HEK293 (cell line): ENCODE measurements around the gene MAP3K8.

Experiments
- CTCF ChIA-PET: fragments of 350-600 bp; formaldehyde crosslinking; extraction: SDS; loops from one replicate; lab custom pipeline; 2021; ENCODE audit warnings: antibody characterized with exemption; lab: Yijun Ruan, JAX
- POLR2A ChIA-PET: fragments of 300-600 bp; formaldehyde crosslinking; extraction: SDS; loops from one replicate; lab custom pipeline; 2020; ENCODE audit warnings: antibody characterized with exemption, inconsistent platforms; lab: Yijun Ruan, JAX
- H3K27ac ChIP-seq: fragments of 200-500 bp; sonication (Bioruptor generic); 2 replicates; pipeline ENCODE4 v1.5.1; 2014; ENCODE audit warnings: low read depth, low read length, control low read depth, inconsistent platforms; ENCODE audit errors: extremely low read depth
- H3K36me3 ChIP-seq, 2 experiments: fragments of 200-500 bp in 1 of 2; sonication (Bioruptor generic) in 1 of 2; 1 replicate in 1 of 2; 2 replicates in 1 of 2; pipeline ENCODE4 v1.5.1; 2014 to 2017; ENCODE audit warnings: inconsistent platforms in 2 of 2, low read length in 2 of 2; ENCODE audit not compliant: control insufficient read depth in 2 of 2, insufficient read depth in 1 of 2
- H3K4me1 ChIP-seq: fragments of 200-500 bp; sonication (Bioruptor generic); 2 replicates; pipeline ENCODE4 v1.5.1; 2014; ENCODE audit warnings: mild to moderate bottlenecking, low read length, inconsistent platforms; ENCODE audit not compliant: control insufficient read depth, insufficient read depth
- H3K4me3 ChIP-seq: 2 replicates; pipeline ENCODE4 v1.5.1; 2011; ENCODE audit warnings: low read depth, mild to moderate bottlenecking, control low read depth, low read length, moderate library complexity
- H3K9me3 ChIP-seq: fragments of 200-500 bp; sonication (Bioruptor generic); 2 replicates; pipeline ENCODE4 v1.5.1; 2014; ENCODE audit warnings: low read depth, low read length, inconsistent platforms; ENCODE audit not compliant: control insufficient read depth, insufficient read depth
- GLI2 ChIP-seq: fragments of 450-650 bp; formaldehyde crosslinking; IDR thresholded peaks from 2 replicates; pipeline ENCODE4; 2017; ENCODE audit warnings: missing biosample characterization, missing genetic modification characterization, low read depth, borderline replicate concordance
- HIC1 ChIP-seq: fragments of 450-650 bp; formaldehyde crosslinking; IDR thresholded peaks from 2 replicates; pipeline ENCODE4 v1.5.1; 2016; ENCODE audit warnings: missing biosample characterization, missing genetic modification characterization
- MZF1 ChIP-seq: fragments of 450-650 bp; formaldehyde crosslinking; IDR thresholded peaks from 2 replicates; pipeline ENCODE4 v1.5.1; 2017; ENCODE audit warnings: missing biosample characterization, missing genetic modification characterization, borderline replicate concordance
- ZBTB21 ChIP-seq: fragments of 450-650 bp; formaldehyde crosslinking; IDR thresholded peaks from 2 replicates; pipeline ENCODE4 v1.5.1; 2017; ENCODE audit warnings: missing biosample characterization, missing genetic modification characterization
- ZNF19 ChIP-seq: fragments of 450-650 bp; formaldehyde crosslinking; IDR thresholded peaks from 2 replicates; pipeline ENCODE4; 2016; ENCODE audit warnings: missing biosample characterization, missing genetic modification characterization, low read depth
- ZNF366 ChIP-seq: fragments of 450-650 bp; formaldehyde crosslinking; conservative IDR thresholded peaks from 2 replicates; pipeline ENCODE4 v1.5.1; 2016; ENCODE audit warnings: missing biosample characterization, missing genetic modification characterization
- ZNF37A ChIP-seq: fragments of 450-650 bp; IDR thresholded peaks from 2 replicates; pipeline ENCODE4 v1.5.1; 2018; ENCODE audit warnings: missing biosample characterization, missing genetic modification characterization
- ZNF544 ChIP-seq: fragments of 450-650 bp; formaldehyde crosslinking; IDR thresholded peaks from 2 replicates; pipeline ENCODE4 v1.5.0; 2017; ENCODE audit warnings: missing biosample characterization, missing genetic modification characterization
- ZNF560 ChIP-seq: fragments of 450-650 bp; formaldehyde crosslinking; IDR thresholded peaks from 2 replicates; pipeline ENCODE4 v1.5.1; 2017; ENCODE audit warnings: missing biosample characterization, missing genetic modification characterization, borderline replicate concordance
- ZNF645 ChIP-seq: fragments of 450-650 bp; formaldehyde crosslinking; IDR thresholded peaks from 2 replicates; pipeline ENCODE4; 2016; ENCODE audit warnings: missing biosample characterization, missing genetic modification characterization
- ZNF843 ChIP-seq: fragments of 450-650 bp; formaldehyde crosslinking; IDR thresholded peaks from 2 replicates; pipeline ENCODE4 v1.5.1; 2016; ENCODE audit warnings: missing biosample characterization, missing genetic modification characterization
- ZSCAN4 ChIP-seq: fragments of 450-650 bp; formaldehyde crosslinking; IDR thresholded peaks from 2 replicates; pipeline ENCODE4 v1.5.1; 2017; ENCODE audit warnings: missing biosample characterization, missing genetic modification characterization
- TF ChIP-seq, protein P1 (sequence below): fragments of 450-650 bp; formaldehyde crosslinking; optimal IDR thresholded peaks from 2 replicates; pipeline ENCODE3; 2016; ENCODE audit warnings: missing biosample characterization, mild to moderate bottlenecking, missing genetic modification characterization
- TF ChIP-seq, protein P2 (sequence below): fragments of 450-650 bp; formaldehyde crosslinking; IDR thresholded peaks from 2 replicates; pipeline ENCODE4 v1.5.1; 2017; ENCODE audit warnings: missing biosample characterization, missing genetic modification characterization

The MAP3K8 gene

GRCh38 chr10:30505543-30506298 lies 71.7 kb downstream of the MAP3K8 start:
- CTCF ChIA-PET: interaction anchor here (0.6 to 0.8 kb wide), 2 partner anchors 76 to 86 kb away, joined by 3 read pairs; no protein-coding TSS in a partner anchor

More at GRCh38 chr10:30505543-30506298, 71.7 kb downstream of the MAP3K8 start:
- H3K9me3 ChIP-seq: no peaks in the 10 kb centered on the region
- no peak overlapping the region for H3K4me3 ChIP-seq
- peaks cover 1% of the 10 kb centered on the region; the same call in 1 of the 2 replicates for H3K4me1 ChIP-seq
- H3K36me3 ChIP-seq: no peaks in the 10 kb centered on the region
- no peak overlapping the region for H3K27ac ChIP-seq
- POLR2A ChIA-PET: no interaction called here
- TF ChIP-seq ZNF560 (tag by site-specific recombination): no peak
- TF ChIP-seq, protein P1, sequence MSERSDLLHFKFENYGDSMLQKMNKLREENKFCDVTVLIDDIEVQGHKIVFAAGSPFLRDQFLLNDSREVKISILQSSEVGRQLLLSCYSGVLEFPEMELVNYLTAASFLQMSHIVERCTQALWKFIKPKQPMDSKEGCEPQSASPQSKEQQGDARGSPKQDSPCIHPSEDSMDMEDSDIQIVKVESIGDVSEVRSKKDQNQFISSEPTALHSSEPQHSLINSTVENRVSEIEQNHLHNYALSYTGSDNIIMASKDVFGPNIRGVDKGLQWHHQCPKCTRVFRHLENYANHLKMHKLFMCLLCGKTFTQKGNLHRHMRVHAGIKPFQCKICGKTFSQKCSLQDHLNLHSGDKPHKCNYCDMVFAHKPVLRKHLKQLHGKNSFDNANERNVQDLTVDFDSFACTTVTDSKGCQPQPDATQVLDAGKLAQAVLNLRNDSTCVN (tag by site-specific recombination): no peak
- no peak for TF ChIP-seq ZBTB21
- no peak for TF ChIP-seq ZSCAN4 (tag by site-specific recombination)
- no peak for TF ChIP-seq ZNF19 (tag by site-specific recombination)
- TF ChIP-seq HIC1 (tag by site-specific recombination): no peak
- TF ChIP-seq ZNF645 (tag by site-specific recombination): no peak
- no peak for TF ChIP-seq ZNF37A (tag by site-specific recombination)
- no peak for TF ChIP-seq ZNF366 (tag by site-specific recombination)
- TF ChIP-seq GLI2 (tag by site-specific recombination): no peak
- TF ChIP-seq ZNF843 (tag by site-specific recombination): no peak
- no peak for TF ChIP-seq ZNF544 (tag by site-specific recombination)
- TF ChIP-seq MZF1 (tag by site-specific recombination): no peak
- TF ChIP-seq, protein P2, sequence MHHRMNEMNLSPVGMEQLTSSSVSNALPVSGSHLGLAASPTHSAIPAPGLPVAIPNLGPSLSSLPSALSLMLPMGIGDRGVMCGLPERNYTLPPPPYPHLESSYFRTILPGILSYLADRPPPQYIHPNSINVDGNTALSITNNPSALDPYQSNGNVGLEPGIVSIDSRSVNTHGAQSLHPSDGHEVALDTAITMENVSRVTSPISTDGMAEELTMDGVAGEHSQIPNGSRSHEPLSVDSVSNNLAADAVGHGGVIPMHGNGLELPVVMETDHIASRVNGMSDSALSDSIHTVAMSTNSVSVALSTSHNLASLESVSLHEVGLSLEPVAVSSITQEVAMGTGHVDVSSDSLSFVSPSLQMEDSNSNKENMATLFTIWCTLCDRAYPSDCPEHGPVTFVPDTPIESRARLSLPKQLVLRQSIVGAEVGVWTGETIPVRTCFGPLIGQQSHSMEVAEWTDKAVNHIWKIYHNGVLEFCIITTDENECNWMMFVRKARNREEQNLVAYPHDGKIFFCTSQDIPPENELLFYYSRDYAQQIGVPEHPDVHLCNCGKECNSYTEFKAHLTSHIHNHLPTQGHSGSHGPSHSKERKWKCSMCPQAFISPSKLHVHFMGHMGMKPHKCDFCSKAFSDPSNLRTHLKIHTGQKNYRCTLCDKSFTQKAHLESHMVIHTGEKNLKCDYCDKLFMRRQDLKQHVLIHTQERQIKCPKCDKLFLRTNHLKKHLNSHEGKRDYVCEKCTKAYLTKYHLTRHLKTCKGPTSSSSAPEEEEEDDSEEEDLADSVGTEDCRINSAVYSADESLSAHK (tag by site-specific recombination): no peak
